Activated CD8-positive, alpha-beta T cell treated with anti-CD3 and anti-CD28 coated beads for 36 hours (primary cell): ENCODE data around the gene TRAPPC3L. TPM values are rescaled to one million over a fixed set of nuclear protein-coding genes. Genes with fewer than 3 reads are reported as not detected.

Experiments used
- ATAC-seq: fragments of 200-7000 bp; cut with Tn5 transposase; one replicate; pipeline ENCODE4 v1.10.0; 2021; ENCODE audit warnings: mild to moderate bottlenecking, moderate library complexity
- CTCF ChIA-PET: fragments of 350-600 bp; sonication (Branson Sonifier 250); formaldehyde crosslinking; loops from one replicate; lab custom pipeline; 2021; ENCODE audit warnings: antibody characterized with exemption; lab: Charles Lee
- POLR2A ChIA-PET: fragments of 350-600 bp; sonication (Branson Sonifier 250); formaldehyde crosslinking; loops from one replicate; lab custom pipeline; 2021; ENCODE audit warnings: antibody characterized with exemption; lab: Charles Lee
- DNase-seq: peaks from one replicate; pipeline ENCODE4 v3.0.0-alpha.2; 2020
- H3K27ac Mint-ChIP-seq: one replicate; pipeline ENCODE4 v1.8.0; 2021; ENCODE audit warnings: mild to moderate bottlenecking, mixed read lengths
- H3K27me3 Mint-ChIP-seq: one replicate; pipeline ENCODE4 v1.8.0; 2021; ENCODE audit warnings: mixed read lengths
- H3K36me3 Mint-ChIP-seq: one replicate; pipeline ENCODE4 v1.8.0; 2021; ENCODE audit warnings: low read depth, mixed read lengths
- H3K4me1 Mint-ChIP-seq: one replicate; pipeline ENCODE4 v1.8.0; 2021; ENCODE audit warnings: low read depth, mixed read lengths
- H3K4me3 Mint-ChIP-seq: one replicate; pipeline ENCODE4 v1.8.0; 2021; ENCODE audit warnings: mild to moderate bottlenecking, moderate library complexity, mixed read lengths
- H3K9me3 Mint-ChIP-seq: one replicate; pipeline ENCODE4 v1.8.0; 2021; ENCODE audit warnings: mixed read lengths
- CTCF ChIP-seq: fragments of 200-600 bp; IDR thresholded peaks from one replicate; pipeline ENCODE4 v1.8.0; 2022; ENCODE audit warnings: antibody characterized with exemption, mild to moderate bottlenecking
- intact Hi-C: fragments of 100-400 bp; cut with micrococcal nuclease; formaldehyde crosslinking; loops from one replicate; pipeline ENCODE4 v1.10.0; 2022
- total RNA-seq, 2 experiments: library from RNA; stranded (reverse); gene quantifications; one replicate each; pipeline ENCODE4 v1.2.3, GENCODE V29; 2021

TRAPPC3L gene
- total RNA-seq, 2 experiments from 2014 or later = not detected

GRCh38 chr6:116492331-116493067 is 53.0 kb downstream of the TRAPPC3L start:
- H3K27me3 Mint-ChIP-seq = peaks cover 7% of the 10 kb centered on the region
- no peak for TF ChIP-seq CTCF
- H3K36me3 Mint-ChIP-seq = no peaks in the 10 kb centered on the region
- no peaks in the 10 kb centered on the region for H3K9me3 Mint-ChIP-seq
- ATAC-seq = no peak
- CTCF ChIA-PET = no interaction called here
- no peaks in the 10 kb centered on the region for H3K4me1 Mint-ChIP-seq
- POLR2A ChIA-PET = no interaction called here
- H3K27ac Mint-ChIP-seq = no peak overlapping the region
- DNase-seq = no peak
- no peak overlapping the region for H3K4me3 Mint-ChIP-seq
- intact Hi-C loops = no loop called here

- POLR2A ChIA-PET = no interaction called here
- Mint-ChIP-seq H3K4me3 (no peak overlapping the region), H3K9me3 (no peaks in the 10 kb centered on the region), H3K27me3 (peaks cover 6% of the 10 kb centered on the region), H3K36me3 (no peaks in the 10 kb centered on the region), H3K27ac (no peak overlapping the region), H3K4me1 (no peaks in the 10 kb centered on the region)
- TF ChIP-seq CTCF = no peak
- CTCF ChIA-PET = no interaction called here
- intact Hi-C loops = no loop called here
- ATAC-seq (no peak), DNase-seq (no peak)
Observed at GRCh38 chr6:116491610-116492330, 53.7 kb downstream of the TRAPPC3L start.

- no peak for TF ChIP-seq CTCF
- Mint-ChIP-seq H3K9me3 (no peaks in the 10 kb centered on the region), H3K4me1 (no peaks in the 10 kb centered on the region), H3K36me3 (no peaks in the 10 kb centered on the region), H3K27ac (no peak overlapping the region), H3K27me3 (peaks cover 11% of the 10 kb centered on the region), H3K4me3 (no peak overlapping the region)
- CTCF ChIA-PET = no interaction called here
- intact Hi-C loops = no loop called here
- POLR2A ChIA-PET = no interaction called here
- no peak for DNase-seq
- ATAC-seq = no peak
Observed at GRCh38 chr6:116485559-116486184, 59.8 kb downstream of the TRAPPC3L start.

DNA sequence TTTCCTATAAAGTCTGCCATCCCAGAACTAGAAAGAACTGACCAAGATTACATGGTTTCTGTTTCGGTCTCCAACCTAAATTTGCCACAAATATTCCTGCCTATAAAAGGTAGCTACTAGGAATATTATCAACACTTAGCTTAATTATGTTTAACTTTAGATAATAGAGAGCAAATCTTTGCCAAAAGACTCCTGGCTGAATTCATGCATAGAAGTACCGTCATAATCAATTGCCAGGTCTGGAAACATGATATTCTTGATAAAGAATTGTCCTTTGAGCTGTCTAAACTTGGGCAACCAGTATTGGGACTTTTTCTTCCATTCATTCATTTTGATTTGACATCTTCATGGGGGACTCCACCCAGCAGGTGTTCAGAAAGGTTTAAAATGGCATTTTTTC is 61.9 kb downstream of the TRAPPC3L start:
- peaks cover under 1% of the 10 kb centered on the region for H3K36me3 Mint-ChIP-seq
- ChIA-PET CTCF (interaction anchor here (0.7 kb wide), 1 partner anchor 38 kb away, joined by 3 read pairs; no protein-coding TSS in a partner anchor), POLR2A (no interaction called here)
- intact Hi-C loops = no loop called here
- no peak for DNase-seq
- no peaks in the 10 kb centered on the region for H3K9me3 Mint-ChIP-seq
- peaks cover 8% of the 10 kb centered on the region for H3K27me3 Mint-ChIP-seq
- no peak overlapping the region for H3K4me3 Mint-ChIP-seq
- no peak for TF ChIP-seq CTCF
- ATAC-seq = no peak
- no peaks in the 10 kb centered on the region for H3K4me1 Mint-ChIP-seq
- H3K27ac Mint-ChIP-seq = no peak overlapping the region

GRCh38 chr6:116482780-116483179 is 62.7 kb downstream of the TRAPPC3L start:
- DNase-seq (no peak), ATAC-seq (no peak)
- intact Hi-C loops = no loop called here
- Mint-ChIP-seq H3K27me3 (peaks cover 8% of the 10 kb centered on the region), H3K4me1 (no peaks in the 10 kb centered on the region), H3K9me3 (no peaks in the 10 kb centered on the region), H3K4me3 (no peak overlapping the region), H3K27ac (no peak overlapping the region), H3K36me3 (peaks cover 1% of the 10 kb centered on the region)
- ChIA-PET CTCF (no interaction called here), POLR2A (no interaction called here)
- TF ChIP-seq CTCF = no peak
